K562 (cell line): ENCODE data around the gene RPTOR. TPM values are rescaled to one million over a fixed set of nuclear protein-coding genes. Genes with fewer than 3 reads are reported as not detected.

ENCODE experiments used
- HNRNPUL1 ChIP-seq: fragments of 200-400 bp; formaldehyde crosslinking; IDR thresholded peaks from 2 replicates; pipeline ENCODE4 v1.6.1; 2017; ENCODE audit warnings: low read length
- MEF2A ChIP-seq: IDR thresholded peaks from 2 replicates; pipeline ENCODE4 v1.6.1; 2011; ENCODE audit warnings: low read depth, mild to moderate bottlenecking, low read length, moderate library complexity; ENCODE audit not compliant: control insufficient read depth
- SREBF2 ChIP-seq: sonication (generic); formaldehyde crosslinking; IDR thresholded peaks from 2 replicates; pipeline ENCODE4 v1.4.0; 2020; ENCODE audit warnings: mild to moderate bottlenecking, missing genetic modification reagents
- polyA plus RNA-seq, 8 experiments: library from polyadenylated mRNA; depleted of rRNA in 4 of 8; stranded (reverse) in 5 of 8; unstranded in 3 of 8; fragments of >200 nt; fragmentation: Nextera tagmentation in 2 of 8; fragmentation: Illumina TruSeq in 1 of 8; extraction: Ambion mirVana in 2 of 8; extraction: Trizol in 1 of 8; gene quantifications; 2 replicates each; pipeline versions ENCODE4 v1.2.1 to v1.2.3, GENCODE V29; 2011 to 2014; ENCODE audit warnings: inconsistent platforms in 1 of 8, missing spikeins in 1 of 8
- total RNA-seq, 7 experiments: library from RNA; depleted of rRNA in 6 of 7; stranded (reverse); fragments of >200 nt in 6 of 7; fragmentation: Illumina TruSeq in 2 of 7; extraction: Trizol in 2 of 7; gene quantifications; 2 replicates each; pipeline versions ENCODE4 v1.2.1 to v1.2.3, GENCODE V29; 2011 to 2021; ENCODE audit warnings: low replicate concordance in 1 of 7
- TF ChIP-seq, protein P1 (sequence below): fragments of 250-450 bp; sonication (Bioruptor Pico); IDR thresholded peaks from 2 replicates; pipeline ENCODE4 v1.8.0; 2021; ENCODE audit warnings: moderate library complexity, mild to moderate bottlenecking, inconsistent platforms
- TF ChIP-seq, protein P2 (sequence below): IDR thresholded peaks from 2 replicates; pipeline ENCODE4 v1.6.1; 2012; ENCODE audit warnings: low read depth, low read length, improper control_type of control experiment, borderline replicate concordance

RPTOR gene
- total and polyA plus RNA-seq, 9 of the 15 experiments (the other 6 are each of a cell fraction or from before 2014, with no cell fraction given): 0.24 to 54.1 (median 10.2) TPM

DNA sequence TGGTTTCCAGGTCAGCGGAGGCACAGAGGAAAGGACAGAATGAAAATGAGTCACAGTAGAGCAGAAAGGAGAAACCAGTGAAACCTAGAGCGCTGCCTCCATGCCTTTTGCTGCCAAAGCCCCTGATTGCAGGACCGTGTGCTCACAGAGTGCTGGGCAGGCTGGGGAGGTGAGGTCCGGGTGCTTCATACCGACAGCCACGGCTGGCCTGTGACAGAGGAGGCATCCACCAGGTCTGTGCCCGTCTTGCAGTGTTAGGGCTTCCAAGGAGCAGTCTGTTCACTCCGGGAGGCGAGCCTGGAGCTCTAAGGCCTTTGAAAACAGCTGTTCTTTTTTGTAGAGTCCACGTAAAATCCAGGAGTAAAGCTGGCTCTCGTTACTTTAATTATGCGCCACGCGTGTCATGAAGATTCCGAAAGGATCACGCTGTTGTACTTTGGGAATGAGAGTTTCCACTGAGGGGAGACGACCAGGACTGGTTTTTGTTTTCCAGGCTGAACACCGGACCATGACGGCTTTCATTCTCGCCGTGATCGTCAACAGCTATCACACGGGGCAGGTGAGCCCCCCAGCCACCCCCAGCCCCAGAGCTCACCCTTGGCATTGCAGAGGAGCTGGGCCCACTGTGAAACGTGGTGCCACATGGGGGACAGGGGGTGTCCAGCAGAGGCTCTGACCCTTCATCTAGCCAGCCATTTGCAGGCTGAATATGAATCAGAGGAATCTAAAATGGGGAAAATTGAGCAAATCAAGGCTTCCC, 338.5 kb downstream of the RPTOR start (continued):
- TF ChIP-seq, protein P1, sequence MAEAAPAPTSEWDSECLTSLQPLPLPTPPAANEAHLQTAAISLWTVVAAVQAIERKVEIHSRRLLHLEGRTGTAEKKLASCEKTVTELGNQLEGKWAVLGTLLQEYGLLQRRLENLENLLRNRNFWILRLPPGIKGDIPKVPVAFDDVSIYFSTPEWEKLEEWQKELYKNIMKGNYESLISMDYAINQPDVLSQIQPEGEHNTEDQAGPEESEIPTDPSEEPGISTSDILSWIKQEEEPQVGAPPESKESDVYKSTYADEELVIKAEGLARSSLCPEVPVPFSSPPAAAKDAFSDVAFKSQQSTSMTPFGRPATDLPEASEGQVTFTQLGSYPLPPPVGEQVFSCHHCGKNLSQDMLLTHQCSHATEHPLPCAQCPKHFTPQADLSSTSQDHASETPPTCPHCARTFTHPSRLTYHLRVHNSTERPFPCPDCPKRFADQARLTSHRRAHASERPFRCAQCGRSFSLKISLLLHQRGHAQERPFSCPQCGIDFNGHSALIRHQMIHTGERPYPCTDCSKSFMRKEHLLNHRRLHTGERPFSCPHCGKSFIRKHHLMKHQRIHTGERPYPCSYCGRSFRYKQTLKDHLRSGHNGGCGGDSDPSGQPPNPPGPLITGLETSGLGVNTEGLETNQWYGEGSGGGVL: no peak
- no peak for TF ChIP-seq SREBF2 (CRISPR knock-in tag)
- TF ChIP-seq, protein P2, sequence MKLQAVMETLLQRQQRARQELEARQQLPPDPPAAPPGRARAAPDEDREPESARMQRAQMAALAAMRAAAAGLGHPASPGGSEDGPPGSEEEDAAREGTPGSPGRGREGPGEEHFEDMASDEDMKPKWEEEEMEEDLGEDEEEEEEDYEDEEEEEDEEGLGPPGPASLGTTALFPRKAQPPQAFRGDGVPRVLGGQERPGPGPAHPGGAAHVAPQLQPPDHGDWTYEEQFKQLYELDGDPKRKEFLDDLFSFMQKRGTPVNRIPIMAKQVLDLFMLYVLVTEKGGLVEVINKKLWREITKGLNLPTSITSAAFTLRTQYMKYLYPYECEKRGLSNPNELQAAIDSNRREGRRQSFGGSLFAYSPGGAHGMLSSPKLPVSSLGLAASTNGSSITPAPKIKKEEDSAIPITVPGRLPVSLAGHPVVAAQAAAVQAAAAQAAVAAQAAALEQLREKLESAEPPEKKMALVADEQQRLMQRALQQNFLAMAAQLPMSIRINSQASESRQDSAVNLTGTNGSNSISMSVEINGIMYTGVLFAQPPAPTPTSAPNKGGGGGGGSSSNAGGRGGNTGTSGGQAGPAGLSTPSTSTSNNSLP: no peak
- no peak for TF ChIP-seq HNRNPUL1
- TF ChIP-seq MEF2A: no peak
